Measurements from ENCODE around the gene ZMYND11. TPM values are rescaled to one million over a fixed set of nuclear protein-coding genes. Genes with fewer than 3 reads are reported as not detected.

Gene ZMYND11
- polyA plus RNA-seq, 2 of the 4 experiments (the other 2 are of a cell fraction): 47.7 to 99.7 TPM

DNA sequence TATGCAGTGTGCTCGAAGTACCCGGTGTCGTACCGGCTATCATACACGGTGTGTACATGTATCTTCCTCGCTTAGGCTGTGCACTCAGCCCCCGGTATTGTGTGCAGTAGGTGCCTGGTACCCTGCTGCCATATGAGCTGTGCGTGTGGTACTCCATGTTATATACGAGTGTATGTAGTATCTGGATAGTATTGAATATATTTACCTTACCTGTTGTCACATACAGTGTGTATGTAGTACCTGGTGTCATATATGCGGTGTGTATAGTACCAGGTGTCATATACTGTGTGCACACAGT lies 1.2 kb downstream of the ZMYND11 start:
- peak overlapping the region; percentile 95 for H3K4me2 ChIP-seq
- ChIA-PET CTCF (interaction anchor here (0.6 to 1.4 kb wide), 3 partner anchors 28 to 63 kb away, joined by 3 to 4 read pairs (median 4); no protein-coding TSS in a partner anchor), POLR2A (interaction anchor here (0.6 to 1.1 kb wide), 3 partner anchors 32 to 192 kb away, joined by 3 read pairs; no protein-coding TSS in a partner anchor)
- FAIRE-seq (no peak), ATAC-seq (peak; percentile 41 to 71; a peak in 5 of 6 replicates), DNase-seq (ENCODE audit: low read depth in 1 of 2, low spot score in 1 of 2) (no peak)
- WGBS (ENCODE audit: missing lambda C conversion rate): 20% methylated on average over 8 of the region's 10 CpGs
- H3K4me1 ChIP-seq: peaks cover 39% of the 10 kb centered on the region
- peak overlapping the region; percentile 68 for H3K4me3 ChIP-seq
- no peaks in the 10 kb centered on the region for H3K9me3 ChIP-seq
- peak overlapping the region; percentile 95 to 99 for H3K27ac ChIP-seq
- no peak for TF ChIP-seq KDM1A (IDR thresholded peaks at IDR 0.05; ENCODE audit: low read depth)
- TF ChIP-seq, protein P1, sequence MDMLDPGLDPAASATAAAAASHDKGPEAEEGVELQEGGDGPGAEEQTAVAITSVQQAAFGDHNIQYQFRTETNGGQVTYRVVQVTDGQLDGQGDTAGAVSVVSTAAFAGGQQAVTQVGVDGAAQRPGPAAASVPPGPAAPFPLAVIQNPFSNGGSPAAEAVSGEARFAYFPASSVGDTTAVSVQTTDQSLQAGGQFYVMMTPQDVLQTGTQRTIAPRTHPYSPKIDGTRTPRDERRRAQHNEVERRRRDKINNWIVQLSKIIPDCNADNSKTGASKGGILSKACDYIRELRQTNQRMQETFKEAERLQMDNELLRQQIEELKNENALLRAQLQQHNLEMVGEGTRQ (IDR thresholded peaks at IDR 0.05): no peak
- TF ChIP-seq, protein P2, sequence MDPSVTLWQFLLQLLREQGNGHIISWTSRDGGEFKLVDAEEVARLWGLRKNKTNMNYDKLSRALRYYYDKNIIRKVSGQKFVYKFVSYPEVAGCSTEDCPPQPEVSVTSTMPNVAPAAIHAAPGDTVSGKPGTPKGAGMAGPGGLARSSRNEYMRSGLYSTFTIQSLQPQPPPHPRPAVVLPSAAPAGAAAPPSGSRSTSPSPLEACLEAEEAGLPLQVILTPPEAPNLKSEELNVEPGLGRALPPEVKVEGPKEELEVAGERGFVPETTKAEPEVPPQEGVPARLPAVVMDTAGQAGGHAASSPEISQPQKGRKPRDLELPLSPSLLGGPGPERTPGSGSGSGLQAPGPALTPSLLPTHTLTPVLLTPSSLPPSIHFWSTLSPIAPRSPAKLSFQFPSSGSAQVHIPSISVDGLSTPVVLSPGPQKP (IDR thresholded peaks at IDR 0.05; ENCODE audit: low read depth, low read length): no peak
- TF ChIP-seq, protein P3, sequence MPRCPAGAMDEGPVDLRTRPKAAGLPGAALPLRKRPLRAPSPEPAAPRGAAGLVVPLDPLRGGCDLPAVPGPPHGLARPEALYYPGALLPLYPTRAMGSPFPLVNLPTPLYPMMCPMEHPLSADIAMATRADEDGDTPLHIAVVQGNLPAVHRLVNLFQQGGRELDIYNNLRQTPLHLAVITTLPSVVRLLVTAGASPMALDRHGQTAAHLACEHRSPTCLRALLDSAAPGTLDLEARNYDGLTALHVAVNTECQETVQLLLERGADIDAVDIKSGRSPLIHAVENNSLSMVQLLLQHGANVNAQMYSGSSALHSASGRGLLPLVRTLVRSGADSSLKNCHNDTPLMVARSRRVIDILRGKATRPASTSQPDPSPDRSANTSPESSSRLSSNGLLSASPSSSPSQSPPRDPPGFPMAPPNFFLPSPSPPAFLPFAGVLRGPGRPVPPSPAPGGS (IDR thresholded peaks at IDR 0.05): no peak
- no peak for TF ChIP-seq CBX2 (IDR thresholded peaks at IDR 0.05; ENCODE audit: borderline replicate concordance, low read depth)

GRCh38 chr10:137031-137430 lies 1.8 kb downstream of the ZMYND11 start:
- DNase-seq (ENCODE audit: low read depth in 1 of 2, low spot score in 1 of 2) (peak; percentile 55 to 67), FAIRE-seq (no peak), ATAC-seq (peak; percentile 41 to 76; a peak in 4 of 6 replicates)
- ChIA-PET POLR2A (no interaction called here), CTCF (interaction anchor here (1.0 to 1.4 kb wide), 3 partner anchors 8 to 60 kb away, joined by 3 to 5 read pairs (median 4); no protein-coding TSS in a partner anchor)
- H3K4me2 ChIP-seq: peak overlapping the region; percentile 95
- TF ChIP-seq KDM5A (IDR thresholded peaks at IDR 0.05): no peak
- no peak for TF ChIP-seq HDAC2 (IDR thresholded peaks at IDR 0.05)
- TF ChIP-seq ZNF302 (CRISPR knock-in tag; IDR thresholded peaks at IDR 0.05): no peak
- TF ChIP-seq EHF (CRISPR knock-in tag; IDR thresholded peaks at IDR 0.05): no peak
- no peak for TF ChIP-seq HOXB5 (CRISPR knock-in tag; IDR thresholded peaks at IDR 0.05)
- no peak for TF ChIP-seq GATA3 (IDR thresholded peaks at IDR 0.05; ENCODE audit: borderline replicate concordance)
- TF ChIP-seq HOXB13 (CRISPR knock-in tag; IDR thresholded peaks at IDR 0.05; ENCODE audit: low read depth): no peak
- TF ChIP-seq, protein P4, sequence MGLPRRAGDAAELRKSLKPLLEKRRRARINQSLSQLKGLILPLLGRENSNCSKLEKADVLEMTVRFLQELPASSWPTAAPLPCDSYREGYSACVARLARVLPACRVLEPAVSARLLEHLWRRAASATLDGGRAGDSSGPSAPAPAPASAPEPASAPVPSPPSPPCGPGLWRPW (IDR thresholded peaks at IDR 0.05): no peak
- TF ChIP-seq RNF2 (IDR thresholded peaks at IDR 0.05; ENCODE audit: borderline replicate concordance, low read depth): no peak
- TF ChIP-seq POLR2A (IDR thresholded peaks at IDR 0.05; ENCODE audit: low read length): no peak
- TF ChIP-seq JUNB (IDR thresholded peaks at IDR 0.05): no peak
- TF ChIP-seq EP300 (IDR thresholded peaks at IDR 0.05): no peak
- TF ChIP-seq MAFK (IDR thresholded peaks at IDR 0.05; ENCODE audit: partially characterized antibody): no peak
- no peak for TF ChIP-seq NR3C1 (IDR thresholded peaks at IDR 0.05)
- no peak for TF ChIP-seq FOSL2 (IDR thresholded peaks at IDR 0.05)
- TF ChIP-seq FOSL2 (CRISPR knock-in tag; IDR thresholded peaks at IDR 0.05): no peak
- 57% methylated on average over 1 of the region's 1 CpG for WGBS (ENCODE audit: missing lambda C conversion rate)
- no peak overlapping the region; the same call in 2 of the 3 replicates for H3K4me3 ChIP-seq
- H3K27ac ChIP-seq: no peak overlapping the region
- peaks cover 39% of the 10 kb centered on the region for H3K4me1 ChIP-seq
- H3K9me3 ChIP-seq: no peaks in the 10 kb centered on the region

GRCh38 chr10:137606-138005 lies 2.4 kb downstream of the ZMYND11 start:
- no peak for TF ChIP-seq EHMT2 (IDR thresholded peaks at IDR 0.05; ENCODE audit: low read depth)
- TF ChIP-seq, protein P2 (IDR thresholded peaks at IDR 0.05; ENCODE audit: low read depth, low read length): no peak
- TF ChIP-seq MAZ (IDR thresholded peaks at IDR 0.05; ENCODE audit: borderline replicate concordance, low read depth, low read length): no peak
- TF ChIP-seq MAFK (IDR thresholded peaks at IDR 0.05; ENCODE audit: partially characterized antibody): no peak
- no peak for TF ChIP-seq NPAS2 (CRISPR knock-in tag; IDR thresholded peaks at IDR 0.05; ENCODE audit: borderline replicate concordance)
- TF ChIP-seq, protein P5, sequence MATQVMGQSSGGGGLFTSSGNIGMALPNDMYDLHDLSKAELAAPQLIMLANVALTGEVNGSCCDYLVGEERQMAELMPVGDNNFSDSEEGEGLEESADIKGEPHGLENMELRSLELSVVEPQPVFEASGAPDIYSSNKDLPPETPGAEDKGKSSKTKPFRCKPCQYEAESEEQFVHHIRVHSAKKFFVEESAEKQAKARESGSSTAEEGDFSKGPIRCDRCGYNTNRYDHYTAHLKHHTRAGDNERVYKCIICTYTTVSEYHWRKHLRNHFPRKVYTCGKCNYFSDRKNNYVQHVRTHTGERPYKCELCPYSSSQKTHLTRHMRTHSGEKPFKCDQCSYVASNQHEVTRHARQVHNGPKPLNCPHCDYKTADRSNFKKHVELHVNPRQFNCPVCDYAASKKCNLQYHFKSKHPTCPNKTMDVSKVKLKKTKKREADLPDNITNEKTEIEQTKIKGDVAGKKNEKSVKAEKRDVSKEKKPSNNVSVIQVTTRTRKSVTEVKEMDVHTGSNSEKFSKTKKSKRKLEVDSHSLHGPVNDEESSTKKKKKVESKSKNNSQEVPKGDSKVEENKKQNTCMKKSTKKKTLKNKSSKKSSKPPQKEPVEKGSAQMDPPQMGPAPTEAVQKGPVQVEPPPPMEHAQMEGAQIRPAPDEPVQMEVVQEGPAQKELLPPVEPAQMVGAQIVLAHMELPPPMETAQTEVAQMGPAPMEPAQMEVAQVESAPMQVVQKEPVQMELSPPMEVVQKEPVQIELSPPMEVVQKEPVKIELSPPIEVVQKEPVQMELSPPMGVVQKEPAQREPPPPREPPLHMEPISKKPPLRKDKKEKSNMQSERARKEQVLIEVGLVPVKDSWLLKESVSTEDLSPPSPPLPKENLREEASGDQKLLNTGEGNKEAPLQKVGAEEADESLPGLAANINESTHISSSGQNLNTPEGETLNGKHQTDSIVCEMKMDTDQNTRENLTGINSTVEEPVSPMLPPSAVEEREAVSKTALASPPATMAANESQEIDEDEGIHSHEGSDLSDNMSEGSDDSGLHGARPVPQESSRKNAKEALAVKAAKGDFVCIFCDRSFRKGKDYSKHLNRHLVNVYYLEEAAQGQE (IDR thresholded peaks at IDR 0.05): no peak
- no peak for TF ChIP-seq PBX3 (IDR thresholded peaks at IDR 0.05)
- TF ChIP-seq JUN (IDR thresholded peaks at IDR 0.05): no peak
- no peak for TF ChIP-seq HOXB5 (CRISPR knock-in tag; IDR thresholded peaks at IDR 0.05)
- no peak overlapping the region for H3K27ac ChIP-seq
- POLR2A ChIA-PET: no interaction called here
- no peaks in the 10 kb centered on the region for H3K9me3 ChIP-seq
- ATAC-seq: no peak
- CTCF ChIA-PET: interaction anchor here (1.0 to 1.3 kb wide), 2 partner anchors 9 to 14 kb away, joined by 3 to 5 read pairs; no protein-coding TSS in a partner anchor
- H3K4me1 ChIP-seq: peaks cover 39% of the 10 kb centered on the region
- no peak overlapping the region for H3K4me3 ChIP-seq
- DNase-seq (ENCODE audit: low read depth in 1 of 2, low spot score in 1 of 2): no peak
- peak overlapping the region; percentile 95 for H3K4me2 ChIP-seq
- FAIRE-seq: no peak

Data from A549 (cell line).